ENCODE results near the gene ERBB4.

DNA sequence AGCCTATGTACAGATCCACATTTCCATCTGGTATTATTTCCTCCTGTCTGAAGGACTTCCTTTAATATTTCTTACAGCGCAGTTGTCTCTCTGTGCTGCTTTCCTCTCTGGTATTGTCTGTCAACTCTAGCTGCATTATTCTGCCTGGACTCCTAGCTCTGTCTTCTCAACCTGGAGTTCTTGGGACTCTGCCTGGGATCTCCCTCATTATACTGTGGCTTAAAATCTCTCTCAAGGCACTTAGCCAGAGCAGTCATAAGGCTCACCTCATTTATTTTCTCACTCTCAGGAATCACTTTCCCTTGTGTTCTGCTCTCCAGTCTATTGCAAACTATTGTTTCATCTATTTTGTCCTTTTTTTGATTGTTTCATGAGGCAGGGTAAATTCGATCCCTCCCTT lies 850.4 kb downstream of the ERBB4 start:
- TF ChIP-seq, protein P1, sequence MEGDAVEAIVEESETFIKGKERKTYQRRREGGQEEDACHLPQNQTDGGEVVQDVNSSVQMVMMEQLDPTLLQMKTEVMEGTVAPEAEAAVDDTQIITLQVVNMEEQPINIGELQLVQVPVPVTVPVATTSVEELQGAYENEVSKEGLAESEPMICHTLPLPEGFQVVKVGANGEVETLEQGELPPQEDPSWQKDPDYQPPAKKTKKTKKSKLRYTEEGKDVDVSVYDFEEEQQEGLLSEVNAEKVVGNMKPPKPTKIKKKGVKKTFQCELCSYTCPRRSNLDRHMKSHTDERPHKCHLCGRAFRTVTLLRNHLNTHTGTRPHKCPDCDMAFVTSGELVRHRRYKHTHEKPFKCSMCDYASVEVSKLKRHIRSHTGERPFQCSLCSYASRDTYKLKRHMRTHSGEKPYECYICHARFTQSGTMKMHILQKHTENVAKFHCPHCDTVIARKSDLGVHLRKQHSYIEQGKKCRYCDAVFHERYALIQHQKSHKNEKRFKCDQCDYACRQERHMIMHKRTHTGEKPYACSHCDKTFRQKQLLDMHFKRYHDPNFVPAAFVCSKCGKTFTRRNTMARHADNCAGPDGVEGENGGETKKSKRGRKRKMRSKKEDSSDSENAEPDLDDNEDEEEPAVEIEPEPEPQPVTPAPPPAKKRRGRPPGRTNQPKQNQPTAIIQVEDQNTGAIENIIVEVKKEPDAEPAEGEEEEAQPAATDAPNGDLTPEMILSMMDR (IDR thresholded peaks at IDR 0.05), result no peak
- no peak for TF ChIP-seq POLR2A (IDR thresholded peaks at IDR 0.05)

Data from esophagus squamous epithelium (tissue), 4 donors.